Panc1 (cell line): ENCODE data around the gene PTPRF.

Experiments used
- CTCF ChIP-seq: fragments of 450-650 bp; IDR thresholded peaks from 2 replicates; pipeline ENCODE4 v1.5.1; 2017; ENCODE audit warnings: mild to moderate bottlenecking
- POLR2AphosphoS5 ChIP-seq: IDR thresholded peaks from 2 replicates; pipeline ENCODE4 v1.6.1; 2012; ENCODE audit warnings: mild to moderate bottlenecking, low read depth, low read length, moderate library complexity
- REST ChIP-seq, 2 experiments: IDR thresholded peaks; 2 replicates each; pipeline ENCODE4 v1.6.1; 2011 to 2012; ENCODE audit warnings: low read depth in 2 of 2, control low read depth in 1 of 2, low read length in 1 of 2, mild to moderate bottlenecking in 1 of 2, moderate library complexity in 1 of 2; ENCODE audit not compliant: insufficient read depth in 1 of 2
- SIN3A ChIP-seq: IDR thresholded peaks from 2 replicates; pipeline ENCODE4 v1.6.1; 2012; ENCODE audit warnings: low read depth, mild to moderate bottlenecking, low read length, moderate library complexity, borderline replicate concordance; ENCODE audit not compliant: insufficient read depth

- TF ChIP-seq CTCF (no peak), POLR2AphosphoS5 (no peak), SIN3A (no peak), REST (IDR thresholded peaks at IDR 0.05; ENCODE audit: insufficient read depth in 1 of 2, low read depth in 2 of 2, low read length in 1 of 2) (no peak)
Measured at GRCh38 chr1:43622471-43622870, 91.8 kb downstream of the PTPRF start.
